IPS-15b (cell line): Measurements from ENCODE around the gene HOXD10.

Experiments
- H3K27me3 ChIP-seq: one replicate; pipeline ENCODE4 v1.6.1; 2013; ENCODE audit warnings: low read length; ENCODE audit not compliant: control insufficient read depth, insufficient read depth
- H3K36me3 ChIP-seq: one replicate; pipeline ENCODE4 v1.6.1; 2013; ENCODE audit warnings: low read length; ENCODE audit not compliant: control insufficient read depth, insufficient read depth
- H3K4me1 ChIP-seq: one replicate; pipeline ENCODE4 v1.6.1; 2013; ENCODE audit warnings: mild to moderate bottlenecking, low read length; ENCODE audit not compliant: control insufficient read depth, insufficient read depth
- H3K4me3 ChIP-seq: one replicate; pipeline ENCODE4 v1.5.1; 2013; ENCODE audit warnings: low read depth, low read length
- H3K9ac ChIP-seq: one replicate; pipeline ENCODE4 v1.6.1; 2013; ENCODE audit warnings: low read depth, mild to moderate bottlenecking, low read length
- H3K9me3 ChIP-seq: one replicate; pipeline ENCODE4 v1.6.1; 2013; ENCODE audit warnings: mild to moderate bottlenecking, low read length; ENCODE audit not compliant: control insufficient read depth, insufficient read depth

HOXD10 gene

GRCh38 chr2:176169181-176169580 lies 52.6 kb downstream of the HOXD10 start:
- Histone ChIP-seq H3K27me3 (peaks cover 100% of the 10 kb centered on the region), H3K4me3 (no peak overlapping the region), H3K9ac (no peak overlapping the region), H3K4me1 (peaks cover 6% of the 10 kb centered on the region), H3K36me3 (no peaks in the 10 kb centered on the region), H3K9me3 (no peaks in the 10 kb centered on the region)
